Liver (tissue), 3 donors: ENCODE results near the gene ZDHHC22.
A peak's percentile ranks its signal among the peaks of the same experiment; 100 is the strongest.

Experiments used
- ATF3 ChIP-seq: IDR thresholded peaks from 2 replicates; pipeline ENCODE4 v1.6.1; 2016; ENCODE audit warnings: antibody characterized with exemption
- EGR1 ChIP-seq, 2 donors: IDR thresholded peaks; 2 replicates each; pipeline ENCODE4 v1.6.1; 2016 to 2018; ENCODE audit warnings: antibody characterized with exemption in 2 of 2, low read depth in 2 of 2
- GABPA ChIP-seq, 2 donors: IDR thresholded peaks in 1 of 2; conservative IDR thresholded peaks in 1 of 2; 2 replicates each; pipeline ENCODE4 v1.6.1; 2016; ENCODE audit warnings: antibody characterized with exemption in 2 of 2, mild to moderate bottlenecking in 1 of 2, moderate library complexity in 1 of 2
- MAX ChIP-seq: IDR thresholded peaks from 2 replicates; pipeline ENCODE4 v1.6.1; 2016; ENCODE audit warnings: antibody characterized with exemption
- TF ChIP-seq, protein P1 (sequence below): fragments of 150-350 bp; IDR thresholded peaks from 2 replicates; pipeline ENCODE4 v1.5.1; 2017; ENCODE audit warnings: improper control_type of control experiment, low read depth, low read length; ENCODE audit not compliant: missing input control
- donor health status: healthy.
- donor health status: healthy.

DNA sequence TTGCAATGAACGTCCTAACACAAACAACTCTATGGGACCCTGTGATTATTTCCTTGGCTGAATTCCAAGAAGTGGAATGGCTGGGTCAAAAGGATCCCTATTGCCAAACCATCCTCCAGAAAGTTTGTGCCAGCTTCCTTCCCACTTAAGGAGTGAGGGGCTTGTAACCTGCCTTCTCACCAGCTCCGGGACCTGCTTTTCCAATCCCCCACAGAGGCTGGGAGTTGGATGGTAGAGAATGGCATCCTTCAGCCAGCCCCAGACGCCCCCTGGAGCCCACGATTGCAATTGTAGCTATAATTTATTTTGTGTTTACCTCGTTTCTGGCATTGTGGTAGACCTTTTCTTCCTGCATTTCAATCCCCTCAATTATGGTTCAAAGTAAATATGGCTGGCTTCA is 9.7 kb upstream of the ZDHHC22 start:
- no peak for TF ChIP-seq EGR1 (IDR thresholded peaks at IDR 0.05; ENCODE audit: low read depth in 2 of 2)
- TF ChIP-seq GABPA (IDR thresholded peaks at IDR 0.05 in 1 of 2, conservative IDR thresholded peaks at IDR 0.05 in 1 of 2) = no peak
- TF ChIP-seq, protein P1, sequence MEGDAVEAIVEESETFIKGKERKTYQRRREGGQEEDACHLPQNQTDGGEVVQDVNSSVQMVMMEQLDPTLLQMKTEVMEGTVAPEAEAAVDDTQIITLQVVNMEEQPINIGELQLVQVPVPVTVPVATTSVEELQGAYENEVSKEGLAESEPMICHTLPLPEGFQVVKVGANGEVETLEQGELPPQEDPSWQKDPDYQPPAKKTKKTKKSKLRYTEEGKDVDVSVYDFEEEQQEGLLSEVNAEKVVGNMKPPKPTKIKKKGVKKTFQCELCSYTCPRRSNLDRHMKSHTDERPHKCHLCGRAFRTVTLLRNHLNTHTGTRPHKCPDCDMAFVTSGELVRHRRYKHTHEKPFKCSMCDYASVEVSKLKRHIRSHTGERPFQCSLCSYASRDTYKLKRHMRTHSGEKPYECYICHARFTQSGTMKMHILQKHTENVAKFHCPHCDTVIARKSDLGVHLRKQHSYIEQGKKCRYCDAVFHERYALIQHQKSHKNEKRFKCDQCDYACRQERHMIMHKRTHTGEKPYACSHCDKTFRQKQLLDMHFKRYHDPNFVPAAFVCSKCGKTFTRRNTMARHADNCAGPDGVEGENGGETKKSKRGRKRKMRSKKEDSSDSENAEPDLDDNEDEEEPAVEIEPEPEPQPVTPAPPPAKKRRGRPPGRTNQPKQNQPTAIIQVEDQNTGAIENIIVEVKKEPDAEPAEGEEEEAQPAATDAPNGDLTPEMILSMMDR = peak; percentile 43
- no peak for TF ChIP-seq MAX
- TF ChIP-seq ATF3 = no peak
